Jurkat, Clone E6-1 (cell line): ENCODE results near the gene ISYNA1.
A peak's percentile ranks its signal among the peaks of the same experiment; 100 is the strongest.

Experiments
- DNase-seq: peaks from one replicate; pipeline ENCODE4 v3.0.0-alpha.2; 2011; ENCODE audit warnings: low read depth, low spot score
- H3K4me3 ChIP-seq: 2 replicates; pipeline ENCODE4 v1.5.1; 2011; ENCODE audit warnings: mild to moderate bottlenecking, low read length, control low read depth, moderate library complexity

Gene ISYNA1

DNA sequence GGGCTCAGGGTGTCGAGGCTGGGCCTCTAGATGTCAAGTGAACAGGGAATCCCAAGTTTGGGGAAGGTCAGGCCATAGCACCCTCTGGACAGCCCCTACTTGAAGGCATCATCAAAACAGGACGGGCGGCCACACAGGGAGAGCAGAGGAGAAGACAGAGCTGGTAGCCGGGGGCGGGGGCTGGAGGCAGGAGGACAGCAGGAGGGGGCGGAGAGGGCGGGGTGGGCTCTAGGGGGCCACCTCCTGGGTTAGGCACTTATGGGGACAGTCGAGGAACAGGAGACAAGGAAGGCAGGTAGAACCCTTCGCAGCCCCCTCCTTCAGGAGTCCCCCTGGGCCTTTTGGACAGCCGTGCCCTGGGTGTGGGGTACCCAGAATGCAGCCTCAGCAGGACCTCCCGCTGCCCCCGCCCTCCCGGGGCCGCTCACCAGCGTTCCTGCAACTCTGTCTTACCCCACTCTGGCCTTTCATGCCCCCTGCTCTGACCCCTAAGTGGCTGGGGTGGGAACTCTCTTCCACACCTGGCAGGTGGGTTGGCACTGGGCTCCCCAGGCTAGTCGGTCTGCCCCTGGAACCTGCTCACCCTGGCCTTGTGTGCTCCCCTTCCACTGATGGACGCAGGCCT, 12.9 kb downstream of the ISYNA1 start:
- no peak for DNase-seq
- H3K4me3 ChIP-seq = no peak overlapping the region

DNA sequence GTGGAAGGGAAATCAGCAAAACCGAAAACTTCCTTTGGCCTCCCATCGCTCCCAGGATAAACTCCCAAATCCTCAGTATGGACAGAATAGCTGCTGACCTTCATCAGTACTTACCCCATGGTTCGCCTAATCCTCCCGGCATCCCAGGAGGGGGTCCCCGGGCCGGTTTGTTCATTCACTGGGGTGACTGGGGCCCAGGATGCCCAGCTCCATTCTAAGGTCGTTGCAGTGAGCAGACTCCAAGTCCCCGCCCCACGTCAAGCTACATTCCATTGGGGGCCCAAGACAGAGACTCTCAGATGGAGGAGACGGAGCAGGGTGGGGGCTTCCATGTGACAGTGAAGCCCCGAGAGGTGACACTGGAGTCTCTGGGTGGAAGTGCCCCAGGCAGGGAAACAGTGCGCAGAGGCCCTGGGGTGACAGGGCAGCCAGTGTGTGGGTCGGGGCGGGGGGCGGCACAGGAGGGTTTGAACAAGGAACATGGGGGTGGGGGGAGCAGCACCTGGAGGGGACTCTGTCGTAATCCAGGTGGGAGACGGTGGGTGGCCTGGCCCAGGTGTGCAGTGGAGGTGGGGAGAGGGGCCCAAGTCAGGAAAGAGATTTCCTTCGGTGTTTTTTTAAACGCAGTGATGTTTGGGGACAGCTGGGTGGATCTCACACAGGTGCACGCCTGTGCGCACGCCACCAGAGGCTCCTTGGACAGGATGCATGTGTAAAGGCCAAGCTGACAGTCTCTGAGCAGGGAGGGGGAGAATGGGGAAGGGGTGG, 13.6 kb downstream of the ISYNA1 start:
- no peak overlapping the region for H3K4me3 ChIP-seq
- DNase-seq = no peak

GRCh38 chr19:18423258-18424020, 14.5 kb downstream of the ISYNA1 start:
- H3K4me3 ChIP-seq = no peak overlapping the region
- no peak for DNase-seq

DNA sequence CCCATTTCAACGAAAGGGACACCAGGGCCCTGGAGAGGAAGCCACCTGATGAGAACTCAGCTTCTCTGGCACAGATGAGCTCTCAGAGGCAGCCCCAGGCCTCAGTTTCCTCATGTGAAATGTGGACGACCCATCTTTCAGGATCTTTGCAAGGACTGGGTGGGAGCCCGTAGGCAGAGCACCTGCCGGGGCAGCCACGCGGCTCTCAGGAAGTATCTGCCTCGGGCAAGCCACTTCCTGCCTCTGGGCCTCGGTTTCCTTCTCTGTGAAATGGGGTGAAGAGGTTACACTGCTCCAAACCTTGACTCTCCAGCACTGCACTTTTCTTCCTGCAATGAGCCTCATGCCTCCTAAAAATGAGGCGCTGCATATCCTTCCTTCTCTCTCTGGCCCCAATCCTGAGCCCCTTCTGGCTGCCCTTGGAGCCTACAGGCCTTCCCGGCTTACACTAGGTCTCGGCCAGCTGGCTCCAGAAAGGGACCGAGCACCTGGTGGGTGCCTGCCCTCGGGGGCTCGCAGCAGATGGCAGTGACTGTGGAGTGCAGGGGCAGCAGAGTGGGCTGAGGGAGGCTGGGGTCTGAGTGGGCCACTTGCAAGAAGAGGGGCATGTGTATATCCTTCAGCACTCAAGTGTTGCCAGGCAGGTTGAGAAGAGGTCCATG, 15.3 kb downstream of the ISYNA1 start:
- peak; percentile 79 for DNase-seq
- peak overlapping the region; percentile 43 for H3K4me3 ChIP-seq

GRCh38 chr19:18421371-18421959, 16.5 kb downstream of the ISYNA1 start:
- no peak for DNase-seq
- H3K4me3 ChIP-seq = peak overlapping the region; percentile 60

- H3K4me3 ChIP-seq = peak overlapping the region; percentile 60
- DNase-seq = no peak
Observed at GRCh38 chr19:18420930-18421329, 17.0 kb downstream of the ISYNA1 start.

- peak overlapping the region; percentile 60 for H3K4me3 ChIP-seq
- no peak for DNase-seq
Observed at GRCh38 chr19:18419699-18420460, 18.1 kb downstream of the ISYNA1 start.

DNA sequence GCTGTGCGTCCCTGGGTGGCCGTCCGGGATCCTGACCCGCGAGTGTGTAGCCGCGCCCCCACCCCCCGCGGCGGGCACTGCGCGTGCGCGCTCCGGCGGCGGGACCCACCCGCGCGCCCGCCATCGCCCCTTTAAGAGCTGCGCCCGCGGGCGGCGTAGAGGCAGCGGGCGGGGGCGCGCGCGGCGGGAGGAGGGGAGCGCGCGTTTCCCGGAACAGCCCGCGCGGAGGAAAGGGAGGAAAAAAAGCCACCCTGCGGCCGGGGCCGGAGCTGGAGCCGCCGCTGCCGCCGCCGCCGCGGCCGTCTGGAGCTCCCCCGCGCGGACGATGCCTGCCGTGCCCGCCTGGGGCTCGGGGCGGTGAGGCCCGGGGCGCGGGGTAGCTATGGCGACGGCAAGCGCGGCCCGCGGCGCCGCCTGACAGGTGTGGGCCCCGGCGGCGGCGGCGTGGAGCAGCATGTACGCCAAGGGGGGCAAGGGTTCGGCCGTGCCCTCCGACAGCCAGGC, 18.7 kb downstream of the ISYNA1 start, which contains the start of gene SSBP4:
SSBP4 (plus strand) TSS at position 204 of the 504 bp plus-strand sequence; CDS start at position 455, 251 bp downstream.
- H3K4me3 ChIP-seq = peak within 1 kb of the TSS; percentile 60
- DNase-seq = no peak

GRCh38 chr19:18418483-18419194, 19.3 kb downstream of the ISYNA1 start:
- DNase-seq = no peak
- H3K4me3 ChIP-seq = peak overlapping the region; percentile 45

- no peak for DNase-seq
- H3K4me3 ChIP-seq = no peak overlapping the region
Observed at GRCh38 chr19:18418029-18418482, 19.9 kb downstream of the ISYNA1 start.

DNA sequence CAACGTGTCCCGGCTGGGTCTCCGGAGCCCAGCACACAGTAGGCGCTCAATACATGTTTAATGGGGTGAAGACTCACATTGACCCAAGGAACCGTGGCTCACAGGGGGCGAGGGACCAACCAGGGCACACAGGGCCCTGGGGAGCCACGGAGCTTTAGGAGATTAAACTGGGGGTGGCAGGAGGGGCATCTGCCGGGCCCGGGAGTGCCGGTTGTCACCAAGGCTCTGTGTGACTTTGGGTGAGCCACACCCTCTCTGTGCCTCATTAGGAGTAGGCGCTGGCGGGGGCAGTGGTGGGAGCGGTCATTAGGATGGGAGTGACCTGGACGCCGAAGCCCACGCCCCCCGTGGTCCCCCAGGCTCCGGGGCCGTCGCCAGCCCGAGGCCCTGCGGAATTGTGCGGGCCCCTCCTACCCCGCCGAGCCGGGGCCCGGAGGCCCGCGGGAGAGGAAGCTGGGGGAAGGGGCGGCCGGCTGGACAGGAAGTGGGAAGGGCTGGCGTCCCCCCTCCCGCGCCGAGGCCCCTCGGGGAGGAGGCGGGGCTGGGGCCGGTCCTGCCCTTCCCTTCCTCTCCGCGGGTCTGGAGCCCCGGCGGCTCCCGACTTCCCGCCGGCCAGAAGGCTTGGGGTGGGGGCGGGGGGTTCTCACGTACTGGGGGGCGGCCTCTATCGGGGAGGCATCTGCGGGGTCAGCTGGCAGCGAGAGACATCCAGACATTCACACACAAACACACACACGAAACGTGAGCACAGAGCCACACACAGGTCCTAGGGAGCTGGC, 20.5 kb downstream of the ISYNA1 start:
- H3K4me3 ChIP-seq = peak overlapping the region; percentile 44
- no peak for DNase-seq

- peak; percentile 55 for DNase-seq
Observed at GRCh38 chr19:18416778-18417249, 21.1 kb downstream of the ISYNA1 start.

GRCh38 chr19:18415178-18415867, 22.6 kb downstream of the ISYNA1 start:
- H3K4me3 ChIP-seq = peak overlapping the region; percentile 22
- DNase-seq = no peak

More at GRCh38 chr19:18416778-18417249, 21.1 kb downstream of the ISYNA1 start:
- H3K4me3 ChIP-seq = peak overlapping the region; percentile 44

- H3K4me3 ChIP-seq = no peak overlapping the region
- DNase-seq = no peak
Observed at GRCh38 chr19:18414504-18415177, 23.3 kb downstream of the ISYNA1 start.

GRCh38 chr19:18412610-18413239, 25.2 kb downstream of the ISYNA1 start:
- H3K4me3 ChIP-seq = no peak overlapping the region
- DNase-seq = no peak
